MCF 10A (cell line): ENCODE data around the gene IL12RB2. TPM values are rescaled to one million over a fixed set of nuclear protein-coding genes. Genes with fewer than 3 reads are reported as not detected.

ENCODE experiments used
- BruUV-seq: library from RNA; stranded (reverse); fragments of 400-500 nt; replicated peaks from 2 replicates; lab custom pipeline; 2021; lab: Mats Ljungman, UMichigan
- CTCF ChIA-PET: fragments of 300-600 bp; sonication (Branson Sonifier 250); formaldehyde crosslinking; extraction: SDS; loops from one replicate; lab custom pipeline; 2021; ENCODE audit warnings: antibody characterized with exemption, inconsistent platforms; lab: Yijun Ruan, JAX
- POLR2A ChIA-PET: fragments of 300-600, 350-650 bp; sonication (Branson Sonifier 250); formaldehyde crosslinking; extraction: SDS; loops from one replicate; lab custom pipeline; 2020; ENCODE audit warnings: antibody characterized with exemption, inconsistent platforms; lab: Yijun Ruan, JAX
- DNase-seq: peaks from one replicate; pipeline ENCODE4 v3.0.0-alpha.2; 2018; ENCODE audit not compliant: unreplicated experiment
- H3K27ac Mint-ChIP-seq: one replicate; pipeline ENCODE4 v1.8.0; 2022; ENCODE audit warnings: mild to moderate bottlenecking, low read depth, mixed read lengths; ENCODE audit not compliant: unreplicated experiment
- H3K27me3 Mint-ChIP-seq: one replicate; pipeline ENCODE4 v1.8.0; 2022; ENCODE audit warnings: mixed read lengths; ENCODE audit not compliant: insufficient read depth, unreplicated experiment
- H3K36me3 Mint-ChIP-seq: one replicate; pipeline ENCODE4 v1.8.0; 2022; ENCODE audit warnings: mild to moderate bottlenecking, moderate library complexity, mixed read lengths; ENCODE audit not compliant: insufficient read depth, unreplicated experiment
- H3K4me1 Mint-ChIP-seq: one replicate; pipeline ENCODE4 v1.8.0; 2022; ENCODE audit warnings: mixed read lengths; ENCODE audit not compliant: insufficient read depth, unreplicated experiment
- H3K4me3 Mint-ChIP-seq: one replicate; pipeline ENCODE4 v1.8.0; 2022; ENCODE audit warnings: mild to moderate bottlenecking, moderate library complexity, mixed read lengths; ENCODE audit not compliant: unreplicated experiment
- H3K9me3 Mint-ChIP-seq: one replicate; pipeline ENCODE4 v1.8.0; 2022; ENCODE audit warnings: mixed read lengths; ENCODE audit not compliant: unreplicated experiment
- CTCF ChIP-seq: fragments of 200-600 bp; IDR thresholded peaks from one replicate; pipeline ENCODE4 v1.8.0; 2022; ENCODE audit warnings: antibody characterized with exemption, mild to moderate bottlenecking; ENCODE audit not compliant: unreplicated experiment
- intact Hi-C: fragments of 100-400 bp; cut with micrococcal nuclease; formaldehyde crosslinking; loops from 2 replicates; pipeline ENCODE4 v1.14.1; 2022
- total RNA-seq: library from RNA; stranded (reverse); gene quantifications from 2 replicates; pipeline ENCODE4 v1.2.3, GENCODE V29; 2022

IL12RB2 gene
- total RNA-seq, 1 experiment from 2014 or later: not detected

- Mint-ChIP-seq H3K36me3 (peaks cover 22% of the 10 kb centered on the region), H3K4me1 (no peaks in the 10 kb centered on the region), H3K9me3 (peaks cover 7% of the 10 kb centered on the region), H3K4me3 (no peak overlapping the region), H3K27me3 (no peaks in the 10 kb centered on the region), H3K27ac (no peak overlapping the region)
- POLR2A ChIA-PET: interaction anchor here (0.6 to 1.2 kb wide), 2 partner anchors 44 to 312 kb away, joined by 4 read pairs; no protein-coding TSS in a partner anchor
- intact Hi-C loops: no loop called here
- no peak for TF ChIP-seq CTCF
- DNase-seq: no peak
- CTCF ChIA-PET: interaction anchor here (0.6 to 1.2 kb wide), 3 partner anchors 9 to 262 kb away, joined by 3 to 4 read pairs (median 3); no protein-coding TSS in a partner anchor
- no TSS peak for BruUV-seq
Measured at GRCh38 chr1:67383999-67384638, 76.4 kb downstream of the IL12RB2 start.

- peaks cover 24% of the 10 kb centered on the region for H3K36me3 Mint-ChIP-seq
- DNase-seq: no peak
- no peaks in the 10 kb centered on the region for H3K27me3 Mint-ChIP-seq
- ChIA-PET CTCF (interaction anchor here (0.6 to 1.7 kb wide), 4 partner anchors 17 to 110 kb away, joined by 3 to 4 read pairs (median 4); no protein-coding TSS in a partner anchor), POLR2A (interaction anchor here (0.6 to 1.3 kb wide), 3 partner anchors 8 to 697 kb away, joined by 3 to 6 read pairs (median 3); no protein-coding TSS in a partner anchor)
- no peak overlapping the region for H3K27ac Mint-ChIP-seq
- no peak overlapping the region for H3K4me3 Mint-ChIP-seq
- peaks cover 12% of the 10 kb centered on the region for H3K4me1 Mint-ChIP-seq
- H3K9me3 Mint-ChIP-seq: no peaks in the 10 kb centered on the region
- no TSS peak for BruUV-seq
- TF ChIP-seq CTCF: no peak
- intact Hi-C loops: no loop called here
Measured at GRCh38 chr1:67390041-67390887, 82.6 kb downstream of the IL12RB2 start.

- CTCF ChIA-PET: interaction anchor here (0.6 to 3.0 kb wide), 3 partner anchors 108 to 483 kb away, joined by 3 to 13 read pairs (median 5); no protein-coding TSS in a partner anchor
- Mint-ChIP-seq H3K4me1 (peaks cover 12% of the 10 kb centered on the region), H3K27me3 (no peaks in the 10 kb centered on the region), H3K9me3 (no peaks in the 10 kb centered on the region), H3K27ac (no peak overlapping the region), H3K36me3 (peaks cover 28% of the 10 kb centered on the region), H3K4me3 (no peak overlapping the region)
- no TSS peak for BruUV-seq
- no peak for DNase-seq
- intact Hi-C loops: no loop called here
- POLR2A ChIA-PET: interaction anchor here (0.7 to 0.8 kb wide), 2 partner anchors 9 to 131 kb away, joined by 4 read pairs; no protein-coding TSS in a partner anchor
- no peak for TF ChIP-seq CTCF
Measured at GRCh38 chr1:67393240-67393639, 85.6 kb downstream of the IL12RB2 start.

- intact Hi-C loops: no loop called here
- H3K36me3 Mint-ChIP-seq: peaks cover 33% of the 10 kb centered on the region
- no peaks in the 10 kb centered on the region for H3K9me3 Mint-ChIP-seq
- peaks cover 12% of the 10 kb centered on the region for H3K4me1 Mint-ChIP-seq
- DNase-seq: no peak
- no peak overlapping the region for H3K4me3 Mint-ChIP-seq
- no TSS peak for BruUV-seq
- CTCF ChIA-PET: interaction anchor here (0.9 to 3.0 kb wide), 3 partner anchors 47 to 180 kb away, joined by 3 to 13 read pairs (median 5); no protein-coding TSS in a partner anchor
- no peaks in the 10 kb centered on the region for H3K27me3 Mint-ChIP-seq
- no peak for TF ChIP-seq CTCF
- no peak overlapping the region for H3K27ac Mint-ChIP-seq
- POLR2A ChIA-PET: interaction anchor here (1.0 kb wide), 1 partner anchor 22 kb away, joined by 3 read pairs; no protein-coding TSS in a partner anchor
Measured at GRCh38 chr1:67393737-67394136, 86.1 kb downstream of the IL12RB2 start.
